Osteocyte (in vitro differentiated cells): ENCODE results near the gene MYO1D. TPM values are rescaled to one million over a fixed set of nuclear protein-coding genes. Genes with fewer than 3 reads are reported as not detected.

Experiments used
- DNase-seq: peaks from one replicate; pipeline ENCODE4 v3.0.0; 2021; ENCODE audit warnings: mixed read lengths; ENCODE audit not compliant: unreplicated experiment; ENCODE audit errors: extremely low spot score
- H3K27ac Mint-ChIP-seq: one replicate; pipeline ENCODE4 v1.8.0; 2021; ENCODE audit warnings: mild to moderate bottlenecking, mixed read lengths; ENCODE audit not compliant: unreplicated experiment
- H3K27me3 Mint-ChIP-seq: one replicate; pipeline ENCODE4 v1.8.0; 2021; ENCODE audit warnings: mixed read lengths; ENCODE audit not compliant: unreplicated experiment
- H3K36me3 Mint-ChIP-seq: one replicate; pipeline ENCODE4 v1.8.0; 2021; ENCODE audit warnings: mixed read lengths; ENCODE audit not compliant: unreplicated experiment
- H3K4me1 Mint-ChIP-seq: one replicate; pipeline ENCODE4 v1.8.0; 2021; ENCODE audit warnings: mixed read lengths; ENCODE audit not compliant: unreplicated experiment
- H3K4me3 Mint-ChIP-seq: one replicate; pipeline ENCODE4 v1.8.0; 2021; ENCODE audit warnings: mild to moderate bottlenecking, moderate library complexity, mixed read lengths; ENCODE audit not compliant: unreplicated experiment
- H3K9me3 Mint-ChIP-seq: one replicate; pipeline ENCODE4 v1.8.0; 2021; ENCODE audit warnings: mixed read lengths; ENCODE audit not compliant: unreplicated experiment
- CTCF ChIP-seq: fragments of 200-600 bp; sonication (generic); IDR thresholded peaks from 2 replicates; pipeline ENCODE4 v1.5.0; 2021; ENCODE audit warnings: antibody characterized with exemption, mild to moderate bottlenecking, moderate library complexity
- total RNA-seq: library from RNA; stranded (reverse); gene quantifications from 2 replicates; pipeline ENCODE4 v1.2.1, GENCODE V29; 2021

The MYO1D gene
- total RNA-seq, 1 donor from 2014 or later = 19.1 TPM

- DNase-seq = no peak
- H3K27ac Mint-ChIP-seq = no peak overlapping the region
- no peaks in the 10 kb centered on the region for H3K36me3 Mint-ChIP-seq
- H3K9me3 Mint-ChIP-seq = no peaks in the 10 kb centered on the region
- TF ChIP-seq CTCF = no peak
- H3K4me3 Mint-ChIP-seq = no peak overlapping the region
- peaks cover 12% of the 10 kb centered on the region for H3K4me1 Mint-ChIP-seq
- no peaks in the 10 kb centered on the region for H3K27me3 Mint-ChIP-seq
These were observed 359.8 kb downstream of the MYO1D start for GRCh38 chr17:32516940-32517701.

GRCh38 chr17:32516450-32516849, 360.5 kb downstream of the MYO1D start:
- H3K4me3 Mint-ChIP-seq = no peak overlapping the region
- no peak overlapping the region for H3K27ac Mint-ChIP-seq

GRCh38 chr17:32515677-32516383, 361.1 kb downstream of the MYO1D start:
- Mint-ChIP-seq H3K9me3 (no peaks in the 10 kb centered on the region), H3K36me3 (no peaks in the 10 kb centered on the region), H3K27me3 (no peaks in the 10 kb centered on the region), H3K4me3 (no peak overlapping the region), H3K27ac (no peak overlapping the region), H3K4me1 (peaks cover 12% of the 10 kb centered on the region)
- no peak for TF ChIP-seq CTCF
- no peak for DNase-seq

More at GRCh38 chr17:32516450-32516849, 360.5 kb downstream of the MYO1D start:
- Mint-ChIP-seq H3K4me1 (peaks cover 12% of the 10 kb centered on the region), H3K36me3 (no peaks in the 10 kb centered on the region), H3K27me3 (no peaks in the 10 kb centered on the region), H3K9me3 (no peaks in the 10 kb centered on the region)
- DNase-seq = no peak
- no peak for TF ChIP-seq CTCF

GRCh38 chr17:32514606-32515005, 362.3 kb downstream of the MYO1D start:
- no peak for DNase-seq
- Mint-ChIP-seq H3K9me3 (no peaks in the 10 kb centered on the region), H3K4me3 (no peak overlapping the region), H3K36me3 (no peaks in the 10 kb centered on the region), H3K4me1 (peaks cover 3% of the 10 kb centered on the region), H3K27me3 (no peaks in the 10 kb centered on the region), H3K27ac (no peak overlapping the region)
- no peak for TF ChIP-seq CTCF

GRCh38 chr17:32513579-32513978, 363.3 kb downstream of the MYO1D start:
- Mint-ChIP-seq H3K36me3 (no peaks in the 10 kb centered on the region), H3K4me1 (no peaks in the 10 kb centered on the region), H3K27ac (no peak overlapping the region), H3K4me3 (no peak overlapping the region), H3K9me3 (no peaks in the 10 kb centered on the region), H3K27me3 (no peaks in the 10 kb centered on the region)
- TF ChIP-seq CTCF = no peak
- no peak for DNase-seq
